Mesenteric fat pad (tissue), 1 donor: ENCODE measurements around the gene MARVELD1. TPM values are rescaled to one million over a fixed set of nuclear protein-coding genes. Genes with fewer than 3 reads are reported as not detected.

Experiments
- DNase-seq: peaks from one replicate; pipeline ENCODE4 v3.0.0-alpha.2; 2020; ENCODE audit warnings: low spot score
- total RNA-seq: library from RNA; stranded (reverse); fragmentation: NEBNext Ultra II Directional; extraction: Animal tissue kit (Norgen Biotek cat#: 25700); gene quantifications from one replicate; pipeline ENCODE4 v1.2.1, GENCODE V29; 2021
- donor health status: DM: yes; HTN: yes; CAD: no.

Gene MARVELD1
- total RNA-seq, 1 donor from 2014 or later, result 28.7 TPM

DNA sequence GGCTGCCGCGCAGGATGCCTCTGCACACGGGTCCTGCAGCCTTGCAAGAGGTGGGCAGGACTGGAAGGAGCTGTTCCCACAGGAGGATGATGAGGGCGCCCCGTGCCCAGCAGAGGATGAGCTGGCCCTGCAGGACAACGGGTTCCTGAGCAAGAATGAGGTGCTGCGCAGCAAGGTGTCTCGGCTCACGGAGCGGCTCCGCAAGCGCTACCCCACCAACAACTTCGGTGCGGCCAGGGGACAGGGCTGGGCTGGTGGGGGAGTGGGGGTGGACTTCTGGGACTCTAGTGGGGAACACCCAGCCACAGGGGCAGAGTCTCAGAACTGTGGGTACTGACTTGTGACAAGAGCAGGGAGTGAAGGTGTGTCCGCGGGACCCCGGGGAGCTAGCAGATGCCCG is 39.4 kb downstream of the MARVELD1 start:
- no peak for DNase-seq

DNA sequence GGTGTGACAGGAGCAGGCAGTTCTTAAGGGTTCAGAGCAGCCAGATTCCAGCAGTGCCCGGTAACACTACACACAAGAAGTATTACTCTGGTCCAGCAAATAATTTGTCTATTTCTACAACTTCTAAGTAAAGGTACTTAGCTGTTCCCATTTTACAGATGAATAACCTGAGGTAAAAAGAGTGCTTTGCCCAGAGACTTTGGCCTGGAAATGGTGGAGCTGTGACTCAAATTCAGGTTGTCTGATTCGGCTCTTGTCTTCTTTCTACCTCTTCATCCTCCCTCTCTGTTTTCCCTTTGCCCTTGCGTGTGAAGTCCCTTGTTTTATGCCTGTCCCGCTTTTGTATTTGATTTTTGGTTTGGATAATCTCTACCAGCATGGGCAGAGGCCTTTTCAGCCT is 41.2 kb downstream of the MARVELD1 start:
- no peak for DNase-seq

DNA sequence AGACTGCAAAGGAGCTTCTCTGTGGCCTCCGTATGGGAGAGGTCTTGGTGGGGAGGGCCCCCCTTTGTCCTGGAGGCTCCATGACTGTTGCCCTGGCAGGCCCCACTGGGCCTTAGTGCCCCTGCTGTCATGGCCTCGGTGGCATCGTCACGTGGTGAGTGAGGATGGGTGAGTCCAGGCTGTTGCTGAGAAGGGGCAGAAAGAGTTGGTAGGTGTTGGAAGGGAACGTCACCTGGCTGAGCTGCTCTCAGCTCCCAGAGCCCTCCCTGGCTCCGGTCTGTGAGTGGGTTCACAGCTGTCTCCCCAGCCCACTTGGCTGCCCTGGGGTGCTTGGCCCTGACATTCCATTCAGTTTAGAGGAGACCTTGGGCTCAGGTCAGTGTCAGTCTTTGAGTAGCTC is 42.2 kb downstream of the MARVELD1 start:
- no peak for DNase-seq

DNA sequence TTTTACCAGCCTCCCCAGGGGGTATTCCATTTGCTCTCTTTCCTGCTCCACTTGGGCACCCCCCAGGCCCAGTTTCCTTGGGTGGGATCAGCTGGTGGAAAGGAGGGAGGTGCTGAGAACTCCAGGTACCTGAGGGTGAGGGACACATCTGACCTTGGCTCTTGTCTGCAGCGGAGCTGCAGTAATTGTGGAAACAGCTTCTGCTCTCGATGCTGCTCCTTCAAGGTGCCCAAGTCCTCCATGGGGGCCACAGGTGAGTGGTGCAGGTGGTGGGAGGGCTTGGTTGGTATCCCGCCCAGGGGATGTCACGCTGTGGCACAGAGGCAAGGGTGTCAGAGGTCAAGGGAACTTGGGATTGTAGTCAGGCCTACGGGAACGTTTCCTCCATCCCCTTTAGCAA is 43.9 kb downstream of the MARVELD1 start:
- DNase-seq, result no peak

DNA sequence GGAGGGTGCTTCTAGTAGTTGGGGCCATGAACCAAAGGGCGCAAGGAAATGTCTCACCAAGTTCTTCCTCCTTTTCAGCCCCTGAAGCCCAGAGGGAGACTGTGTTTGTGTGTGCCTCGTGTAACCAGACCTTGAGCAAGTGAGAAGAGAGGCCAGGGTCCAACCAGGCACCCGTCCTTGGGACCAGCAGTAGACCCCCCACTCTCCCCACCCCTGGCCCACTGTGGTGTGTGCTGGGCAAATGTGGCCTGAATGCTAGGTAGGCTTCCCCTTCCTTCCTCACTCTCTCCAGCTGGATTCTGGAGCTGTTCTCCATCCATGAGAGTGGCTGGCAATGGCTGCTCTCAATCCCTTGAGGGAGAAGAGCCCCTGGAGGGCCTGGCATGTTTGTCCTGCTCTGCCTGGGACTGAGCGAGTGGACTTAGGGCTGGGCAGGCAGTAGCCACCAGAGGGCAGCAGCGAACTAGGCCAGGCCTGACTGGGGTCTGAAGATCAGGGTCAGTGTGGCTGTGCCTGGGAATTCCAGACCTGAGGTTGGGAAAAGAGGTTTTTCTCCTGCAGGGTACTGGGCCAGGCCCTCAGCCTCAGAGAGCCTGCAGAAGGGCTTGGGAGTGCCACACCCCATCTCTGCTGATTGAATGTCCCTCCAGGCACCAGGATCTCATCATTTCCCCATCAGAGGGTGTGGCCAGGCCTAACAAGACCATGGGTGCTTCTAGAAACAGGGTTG is 45.8 kb downstream of the MARVELD1 start:
- no peak for DNase-seq

DNA sequence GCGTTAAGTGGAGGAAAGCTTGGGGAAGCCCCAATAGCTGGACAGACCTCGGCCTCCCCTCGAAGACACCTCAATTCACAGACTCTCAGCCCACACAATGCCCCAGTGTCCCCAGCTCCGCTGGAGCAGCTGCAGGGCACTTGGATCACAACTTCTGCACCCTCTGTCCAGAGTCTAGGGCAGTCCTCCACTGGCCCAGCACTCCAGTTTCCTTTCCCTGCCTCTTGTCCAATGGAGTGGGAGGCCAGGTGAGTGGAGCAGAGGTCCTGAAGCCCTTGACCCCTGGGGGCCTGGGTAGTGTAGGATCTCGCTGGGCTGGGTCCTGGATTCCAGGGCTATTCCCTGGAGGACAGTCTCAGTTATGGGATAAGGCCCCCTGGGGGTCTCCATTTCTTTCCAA is 46.4 kb downstream of the MARVELD1 start:
- DNase-seq, result no peak

DNA sequence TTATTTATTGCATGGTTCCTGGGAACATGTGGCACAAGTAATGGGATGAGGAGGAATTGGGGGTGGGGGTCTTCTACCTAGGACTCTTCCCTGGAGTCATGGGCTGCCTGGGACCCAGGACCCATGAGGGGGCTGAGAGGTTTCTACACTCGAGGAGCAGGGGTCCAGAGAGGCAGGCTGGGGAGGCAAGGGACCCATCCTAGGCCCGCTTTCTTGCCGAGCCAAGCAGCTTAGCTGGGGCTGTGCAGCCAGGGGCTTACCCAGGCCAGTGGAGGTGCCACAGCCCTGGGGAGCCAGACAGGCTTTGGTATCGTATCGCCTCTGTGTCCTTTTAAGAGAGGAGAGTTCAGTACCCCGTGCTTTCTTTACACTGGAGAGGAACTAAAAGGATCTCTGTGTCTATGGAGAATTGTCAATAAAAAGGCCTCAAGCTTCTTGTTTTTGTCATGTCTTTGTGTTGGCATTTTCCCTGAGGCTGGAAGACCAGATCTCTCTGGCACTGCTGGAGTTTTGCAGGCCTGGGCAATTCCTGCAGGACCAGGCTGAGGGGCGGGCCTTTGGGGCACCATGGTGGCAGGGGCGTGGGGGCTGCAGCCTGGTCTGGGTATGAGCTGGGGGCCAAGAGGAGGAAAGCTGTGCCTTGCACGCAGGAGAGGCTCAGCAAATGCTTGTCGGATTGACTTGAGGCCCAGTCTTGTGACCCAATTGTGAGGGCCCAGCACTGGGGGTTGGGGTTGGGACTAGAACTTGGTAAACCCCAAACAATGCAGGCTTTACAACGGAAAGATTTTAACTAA is 47.1 kb downstream of the MARVELD1 start:
- no peak for DNase-seq

DNA sequence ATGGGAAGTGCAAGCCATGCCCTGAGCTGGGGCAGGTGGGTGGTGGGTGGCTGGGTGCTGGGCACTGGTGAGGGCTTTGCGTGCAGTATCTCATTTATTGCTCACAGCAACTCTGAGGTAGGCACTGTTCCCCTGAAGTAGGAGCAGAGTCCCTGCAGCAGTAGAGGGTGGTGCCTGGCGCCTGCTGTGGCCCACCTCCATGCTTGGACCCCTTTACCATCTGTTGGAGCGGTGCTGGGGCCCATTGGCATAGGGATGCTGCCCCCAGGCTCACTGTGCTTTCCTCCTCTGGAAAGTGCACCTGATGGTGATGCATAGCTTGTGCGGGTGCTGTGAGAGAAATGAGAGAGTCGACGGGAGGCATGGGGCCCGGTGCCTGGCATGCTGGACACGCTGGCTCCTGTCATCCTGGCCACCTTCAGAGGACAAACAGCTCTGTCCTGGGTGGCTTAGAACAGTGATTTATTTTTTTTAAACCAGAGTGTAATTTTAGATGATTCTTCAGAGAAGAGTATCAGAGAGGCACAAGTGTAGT is 47.9 kb downstream of the MARVELD1 start:
- no peak for DNase-seq

DNA sequence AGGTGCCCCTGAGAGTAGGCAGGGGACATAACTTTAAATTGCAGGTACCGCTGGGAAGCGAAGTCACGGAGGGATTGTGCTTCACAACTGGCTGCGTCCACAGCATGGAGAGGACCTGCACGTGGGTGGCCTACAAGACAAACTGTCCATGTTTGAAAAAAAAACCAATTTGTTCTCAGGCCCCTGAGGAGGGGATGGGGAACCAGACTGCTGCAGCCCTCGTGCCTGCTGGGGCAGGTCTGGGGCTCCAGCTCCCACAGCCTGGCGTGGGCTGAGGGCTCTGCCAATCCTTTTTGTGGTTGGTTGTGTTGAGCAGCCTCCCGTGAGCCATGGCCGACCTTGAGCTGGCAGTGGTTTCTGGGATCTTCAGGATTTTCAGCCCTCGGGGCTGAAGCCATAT is 48.5 kb downstream of the MARVELD1 start:
- no peak for DNase-seq

DNA sequence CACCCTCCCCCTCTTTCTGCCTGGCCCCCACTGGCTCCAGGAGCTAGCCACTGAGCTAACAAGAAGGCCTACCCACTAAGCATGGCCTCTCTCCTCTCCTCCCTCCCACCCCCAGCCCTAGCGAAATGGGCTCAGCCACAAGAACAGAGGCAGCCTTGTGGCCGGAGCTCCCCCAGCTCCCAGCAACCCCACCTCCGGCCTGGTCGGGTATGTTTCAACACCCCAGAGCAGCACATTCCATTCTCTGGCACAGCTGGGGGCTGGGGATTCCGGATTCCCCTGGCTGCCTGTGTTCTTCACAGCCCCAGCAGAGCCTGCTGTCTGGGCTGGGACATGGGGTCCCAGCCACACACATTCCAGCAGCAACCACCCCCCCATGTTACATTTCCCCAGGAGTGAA is 49.3 kb downstream of the MARVELD1 start:
- no peak for DNase-seq

DNA sequence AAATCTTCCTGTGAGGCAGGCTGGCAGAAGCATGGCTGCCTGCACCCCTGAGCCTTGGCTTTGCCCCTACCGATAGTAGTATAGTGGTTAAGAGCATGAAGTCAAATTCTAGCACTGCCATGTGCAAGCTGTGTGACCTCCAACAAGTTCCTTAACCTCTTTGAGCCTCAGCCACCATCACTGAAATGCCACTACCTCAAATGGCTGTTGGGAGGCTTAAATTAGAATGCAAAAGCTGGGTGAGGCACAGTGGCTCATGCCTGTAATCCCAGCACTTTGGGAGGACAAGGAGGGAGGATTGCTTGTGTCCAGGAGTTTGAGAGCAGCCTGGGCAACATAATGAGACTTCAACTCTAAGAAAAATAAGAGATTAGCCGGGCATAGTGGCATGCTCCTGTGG is 49.9 kb downstream of the MARVELD1 start:
- no peak for DNase-seq

DNA sequence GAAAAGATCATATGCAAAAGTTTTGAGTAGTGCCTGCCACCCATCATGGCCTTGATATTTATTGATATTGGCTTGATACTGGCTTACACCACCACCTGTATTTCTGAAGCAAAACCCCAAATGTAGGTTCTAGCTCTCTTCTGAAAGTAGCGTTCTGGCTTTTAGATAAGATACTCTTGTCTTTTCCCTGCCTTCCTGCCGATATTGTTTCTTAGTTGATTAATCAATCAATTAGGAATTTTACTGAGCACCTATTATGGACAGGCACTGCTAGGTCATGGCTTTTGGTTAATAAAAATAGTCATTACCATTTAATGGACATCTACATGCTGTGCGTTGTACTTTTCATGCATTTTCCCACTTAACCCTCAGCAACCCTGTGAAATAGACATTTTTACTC is 50.4 kb downstream of the MARVELD1 start:
- DNase-seq, result no peak

DNA sequence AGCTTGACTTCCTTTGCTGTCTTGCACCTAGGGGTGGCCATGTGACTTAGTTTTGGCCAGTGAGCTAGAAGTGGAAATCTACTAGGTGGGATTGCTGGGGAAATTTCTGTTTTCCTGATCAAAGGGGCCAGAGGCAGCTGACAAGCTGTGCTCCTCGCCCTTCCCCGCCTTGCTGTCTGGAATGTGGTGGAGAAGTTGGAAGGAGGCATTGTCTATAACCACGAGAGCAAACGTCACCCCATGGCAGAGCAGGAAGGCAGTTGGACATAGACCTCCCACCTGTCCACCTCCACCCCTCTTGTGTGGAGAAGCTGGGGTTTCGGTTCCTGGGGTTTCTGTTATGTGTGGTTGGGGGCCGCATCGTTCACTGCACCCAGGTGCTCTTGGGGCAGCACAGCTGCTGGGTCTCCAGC is 51.0 kb downstream of the MARVELD1 start:
- no peak for DNase-seq

DNA sequence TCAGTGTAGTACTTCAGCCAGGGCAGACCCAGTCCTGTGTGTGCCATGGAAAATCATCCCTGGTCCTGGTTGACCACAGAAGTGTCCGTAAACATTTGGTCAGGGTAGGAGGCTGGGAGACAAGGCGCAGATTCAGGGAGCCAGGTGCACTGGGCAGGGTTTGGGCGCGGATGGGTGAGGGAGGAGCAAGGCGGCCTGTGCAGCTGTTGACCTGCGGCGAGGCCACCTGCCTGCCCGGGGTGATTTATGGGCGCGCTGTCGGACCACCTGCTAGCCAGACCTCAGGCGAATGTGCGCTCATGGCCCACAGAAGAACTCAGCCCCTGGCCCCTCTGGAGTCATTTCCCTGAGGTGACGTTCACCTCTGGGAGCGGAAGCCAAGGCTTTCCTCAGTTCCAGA is 51.7 kb downstream of the MARVELD1 start:
- no peak for DNase-seq

DNA sequence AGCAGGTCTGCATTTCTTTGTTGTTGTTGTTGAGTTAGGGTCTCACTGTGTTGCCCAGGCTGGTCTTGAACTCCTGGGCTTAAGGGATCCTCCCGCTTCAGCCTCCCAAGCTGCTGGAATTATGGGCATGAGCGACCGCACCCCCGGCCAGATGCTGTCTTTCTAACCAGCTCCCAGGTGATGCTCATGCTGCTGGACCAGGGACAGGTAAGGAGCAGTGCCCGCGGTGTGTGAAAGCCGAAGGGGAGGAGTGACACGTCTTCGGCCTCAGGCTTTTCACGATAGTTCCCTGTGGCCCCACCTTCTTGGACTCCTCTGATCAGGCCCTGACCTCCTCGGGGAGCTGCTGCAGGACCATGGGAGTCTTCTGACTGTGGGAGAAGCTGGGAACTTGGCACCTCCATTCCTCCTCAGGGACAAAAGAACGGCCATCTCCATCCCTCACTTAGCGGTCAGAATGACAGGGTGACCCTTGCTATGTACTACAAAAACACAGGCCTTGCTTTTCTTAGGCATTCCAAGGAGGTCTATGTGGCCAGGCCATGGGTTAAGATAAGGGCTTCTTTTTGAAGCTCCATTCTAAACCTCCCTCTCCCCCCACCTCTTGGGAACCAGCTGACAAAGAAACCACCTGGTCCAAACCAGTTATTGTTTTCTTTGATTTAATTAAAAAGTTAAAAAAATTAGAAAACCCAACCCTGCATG is 52.7 kb downstream of the MARVELD1 start:
- no peak for DNase-seq

DNA sequence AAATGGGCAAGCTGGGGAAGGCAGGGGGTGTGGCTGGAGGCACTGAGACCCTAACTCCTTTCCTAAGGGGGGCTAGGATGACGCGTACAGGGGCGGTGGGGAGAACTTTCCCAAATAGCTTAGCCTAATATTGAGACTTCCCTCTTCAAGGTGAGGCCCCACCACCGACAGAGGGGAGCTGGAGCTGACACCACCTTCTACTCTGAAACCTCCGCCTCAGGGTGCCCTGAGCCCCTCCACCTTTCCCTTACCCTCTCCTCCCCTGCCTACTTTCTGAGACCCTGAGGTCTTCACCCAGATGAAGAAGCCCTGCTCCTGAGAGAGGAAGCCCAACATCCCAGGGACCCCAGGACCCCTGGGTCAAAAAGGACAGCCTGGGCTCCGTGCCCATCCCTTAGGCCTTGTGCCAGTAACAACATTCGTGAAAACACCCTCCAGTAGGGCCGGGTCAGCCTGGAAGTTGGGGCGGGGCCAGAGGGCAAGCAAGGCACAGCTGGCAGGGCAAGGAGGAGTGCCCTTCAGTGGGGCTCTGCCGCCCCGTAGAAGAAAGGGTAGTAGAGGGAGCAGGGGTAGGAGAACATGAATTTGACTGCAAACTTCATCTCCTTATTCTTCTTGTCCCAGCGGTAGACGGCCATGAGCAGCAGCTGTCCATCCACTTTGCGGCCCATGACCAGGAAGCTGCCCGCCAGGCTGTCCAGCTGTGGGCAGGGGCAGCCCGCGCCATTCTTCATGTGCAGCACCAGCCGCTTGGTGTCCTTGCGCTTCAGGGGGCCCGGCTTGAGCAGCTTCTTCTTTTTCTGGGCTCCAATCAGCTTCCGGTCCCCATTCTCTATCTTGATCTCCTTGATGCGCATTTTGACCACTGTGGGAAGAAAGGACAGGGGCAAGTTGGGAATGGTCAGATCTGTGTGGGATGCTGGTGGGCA is 53.7 kb downstream of the MARVELD1 start:
- no peak for DNase-seq

Other genes with a start within 250 kb of the MARVELD1 start
- 38.0 TPM for gene MMS19, start 215.3 kb upstream of the MARVELD1 start, total RNA-seq
- gene UBTD1, start 214.8 kb upstream of the MARVELD1 start, total RNA-seq, result 19.9 TPM
- not detected for gene ANKRD2, start 141.0 kb upstream of the MARVELD1 start, total RNA-seq
- gene HOGA1, start 129.3 kb upstream of the MARVELD1 start, total RNA-seq, result 3.8 TPM
- not detected for gene C10orf62, start 124.0 kb upstream of the MARVELD1 start, total RNA-seq
- gene MORN4, start 80.2 kb upstream of the MARVELD1 start, total RNA-seq, result 1.5 TPM
- gene PI4K2A, start 73.1 kb upstream of the MARVELD1 start, total RNA-seq, result 22.3 TPM
- gene AVPI1, start 26.5 kb upstream of the MARVELD1 start, total RNA-seq, result 30.5 TPM
- gene ZFYVE27, start 23.4 kb downstream of the MARVELD1 start, total RNA-seq, result 19.2 TPM
- gene SFRP5, start 58.3 kb downstream of the MARVELD1 start, total RNA-seq, result not detected
- 0.32 TPM for gene GOLGA7B, start 136.1 kb downstream of the MARVELD1 start, total RNA-seq